Measurements from ENCODE around the gene GDPD4.

- no peak for TF ChIP-seq POLR2A (IDR thresholded peaks at IDR 0.05)
- no peak for TF ChIP-seq CTCF (IDR thresholded peaks at IDR 0.05 in 8 of 11, conservative IDR thresholded peaks at IDR 0.05 in 3 of 11)
- TF ChIP-seq POLR2AphosphoS5 (IDR thresholded peaks at IDR 0.05) = no peak
Measured at GRCh38 chr11:77178150-77178549, 123.3 kb downstream of the GDPD4 start.

Data from spleen (tissue), 7 donors.